GM12878 (cell line): ENCODE data around the gene DNASE1. TPM values are rescaled to one million over a fixed set of nuclear protein-coding genes. Genes with fewer than 3 reads are reported as not detected.

ENCODE experiments used
- ATAC-seq: fragments of 200-7000 bp; cut with Tn5 transposase; 3 replicates; pipeline ENCODE4 v1.9.1; 2020; ENCODE audit warnings: mild to moderate bottlenecking, moderate library complexity
- BruUV-seq: library from RNA; stranded (reverse); fragments of 400-500 nt; replicated peaks from 2 replicates; lab custom pipeline; 2021; lab: Mats Ljungman, UMichigan
- CTCF ChIA-PET: fragments of 300-600 bp; sonication (Branson Sonifier 250); formaldehyde crosslinking; extraction: SDS; loops from one replicate; lab custom pipeline; 2021; ENCODE audit warnings: inconsistent platforms; lab: Yijun Ruan, JAX
- POLR2A ChIA-PET: fragments of 350-600 bp; formaldehyde crosslinking; extraction: SDS; loops from one replicate; lab custom pipeline; 2021; ENCODE audit warnings: inconsistent platforms; lab: Charles Lee
- RAD21 ChIA-PET: fragments of 300-600 bp; sonication (Branson Sonifier 250); formaldehyde crosslinking; loops from one replicate; lab custom pipeline; 2023; ENCODE audit warnings: antibody characterized with exemption; ENCODE audit not compliant: unreplicated experiment; lab: Charles Lee
- SMC1A ChIA-PET: fragments of 300-600 bp; sonication (Branson Sonifier 250); formaldehyde crosslinking; loops from one replicate; lab custom pipeline; 2023; ENCODE audit not compliant: unreplicated experiment, uncharacterized antibody; lab: Charles Lee
- DNase-seq: peaks from one replicate; pipeline ENCODE4 v3.0.0-alpha.2; 2011; ENCODE audit warnings: low read depth, low spot score
- FAIRE-seq: peaks from 3 replicates; lab custom pipeline; 2011; peaks lifted over from hg19 to GRCh38; lab: Jason Lieb, UNC
- H2AFZ ChIP-seq: 2 replicates; pipeline ENCODE4 v1.6.0; 2011; ENCODE audit warnings: low read depth, low read length, control low read depth; ENCODE audit not compliant: control insufficient read depth
- H3K27ac ChIP-seq: 2 replicates; pipeline ENCODE4 v1.5.1; 2011; ENCODE audit warnings: control low read depth; ENCODE audit not compliant: control insufficient read depth, insufficient read depth
- H3K27me3 ChIP-seq, 2 experiments: replicated peaks in 1 of 2; 2 replicates each; pipeline versions ENCODE4 v1.6.0 to v1.6.1; 2011; ENCODE audit warnings: low read length in 1 of 2; ENCODE audit not compliant: control insufficient read depth in 2 of 2, insufficient read depth in 2 of 2
- H3K36me3 ChIP-seq, 2 experiments: 2 replicates each; pipeline ENCODE4 v1.5.1; 2011; ENCODE audit warnings: low read length in 1 of 2; ENCODE audit not compliant: control insufficient read depth in 2 of 2, insufficient read depth in 2 of 2
- H3K4me1 ChIP-seq: 2 replicates; pipeline ENCODE4 v1.6.1; 2011; ENCODE audit warnings: mild to moderate bottlenecking, low read length, moderate library complexity, mixed read lengths; ENCODE audit not compliant: control insufficient read depth, insufficient read depth
- H3K4me2 ChIP-seq: 2 replicates; pipeline ENCODE4 v1.6.0; 2011; ENCODE audit warnings: control low read depth; ENCODE audit not compliant: control insufficient read depth, insufficient read depth
- H3K4me3 ChIP-seq: fragments of 200-600 bp; sonication (generic); 2 replicates; pipeline ENCODE4 v1.5.1; 2016
- H3K79me2 ChIP-seq: 2 replicates; pipeline ENCODE4 v1.6.0; 2011; ENCODE audit warnings: low read length; ENCODE audit not compliant: control insufficient read depth, insufficient read depth
- H3K9ac ChIP-seq: 2 replicates; pipeline ENCODE4 v1.8.0; 2011; ENCODE audit warnings: low read length, control low read depth, mixed read lengths; ENCODE audit not compliant: control insufficient read depth, insufficient read depth
- H3K9me3 ChIP-seq: replicated peaks from 3 replicates; pipeline ENCODE4 v1.5.1; 2011; ENCODE audit warnings: mild to moderate bottlenecking, low read length; ENCODE audit not compliant: control insufficient read depth, insufficient read depth
- H4K20me1 ChIP-seq: 2 replicates; pipeline ENCODE4 v1.6.0; 2011; ENCODE audit not compliant: control insufficient read depth, insufficient read depth
- BACH1 ChIP-seq: fragments of 450-650 bp; IDR thresholded peaks from 2 replicates; pipeline ENCODE4 v1.6.1; 2017; ENCODE audit warnings: mild to moderate bottlenecking, borderline replicate concordance
- BCL11A ChIP-seq: IDR thresholded peaks from 2 replicates; pipeline ENCODE4 v1.6.1; 2011; ENCODE audit warnings: low read depth, low read length
- CBX5 ChIP-seq: sonication (generic); IDR thresholded peaks from 2 replicates; pipeline ENCODE4 v1.6.1; 2016; ENCODE audit warnings: low read depth, moderate library complexity, mild to moderate bottlenecking, inconsistent platforms
- EGR1 ChIP-seq, 2 experiments: IDR thresholded peaks; 1 replicate in 1 of 2; 2 replicates in 1 of 2; pipeline ENCODE4 v1.6.1; 2011 to 2012; ENCODE audit warnings: low read depth in 2 of 2, low read length in 2 of 2, borderline replicate concordance in 1 of 2, mild to moderate bottlenecking in 1 of 2, moderate library complexity in 1 of 2
- ELK1 ChIP-seq: IDR thresholded peaks from 2 replicates; pipeline ENCODE4 v1.6.1; 2012; ENCODE audit warnings: low read depth, low read length, improper control_type of control experiment
- FOXM1 ChIP-seq: IDR thresholded peaks from 2 replicates; pipeline ENCODE4 v1.6.1; 2012; ENCODE audit warnings: low read depth, mild to moderate bottlenecking, inconsistent platforms, low read length, moderate library complexity
- LARP7 ChIP-seq: fragments of 450-650 bp; IDR thresholded peaks from 2 replicates; pipeline ENCODE4 v1.6.1; 2017; ENCODE audit warnings: mild to moderate bottlenecking
- POU2F2 ChIP-seq: IDR thresholded peaks from 3 replicates; pipeline ENCODE4 v1.6.1; 2011; ENCODE audit warnings: low read depth, mild to moderate bottlenecking, low read length, borderline replicate concordance
- SIN3A ChIP-seq: IDR thresholded peaks from 2 replicates; pipeline ENCODE4 v1.6.1; 2012; ENCODE audit warnings: low read depth, low read length, improper control_type of control experiment
- TCF12 ChIP-seq: IDR thresholded peaks from 2 replicates; pipeline ENCODE4 v1.6.1; 2011; ENCODE audit warnings: low read depth, mild to moderate bottlenecking, low read length
- WGBS: methylation state at CpG from one replicate; pipeline ENCODE4 v1.1.6; 2016; ENCODE audit warnings: low lambda C conversion rate; ENCODE audit not compliant: insufficient replicate concordance, insufficient coverage; ENCODE audit errors: missing lambda C conversion rate; 5-methylcytosine and 5-hydroxymethylcytosine counted together
- in situ Hi-C: fragments of 300-500 bp; cut with MboI; formaldehyde crosslinking; loops from 9 replicates; pipeline ENCODE4 v1.14.3; 2018; ENCODE audit warnings: mixed read lengths
- intact Hi-C: fragments of 100-400 bp; cut with micrococcal nuclease; formaldehyde crosslinking; loops from one replicate; pipeline ENCODE4 v1.14.2; 2022; ENCODE audit not compliant: unreplicated experiment
- polyA plus RNA-seq, 11 experiments: library from polyadenylated mRNA; depleted of rRNA in 4 of 11; unstranded in 6 of 11; stranded (reverse) in 5 of 11; fragments of >200 nt; fragmentation: Nextera tagmentation in 4 of 11; fragmentation: Illumina TruSeq in 1 of 11; extraction: Ambion mirVana in 4 of 11; extraction: Trizol in 1 of 11; gene quantifications; 1 replicate in 1 of 11; 2 replicates in 10 of 11; pipeline versions ENCODE4 v1.2.1 to v1.2.3, GENCODE V29; 2011 to 2016; ENCODE audit warnings: inconsistent platforms in 2 of 11, missing spikeins in 2 of 11, low read depth in 1 of 11
- total RNA-seq, 4 experiments: library from RNA; depleted of rRNA in 3 of 4; stranded (reverse); fragments of >200 nt in 3 of 4; fragmentation: Illumina TruSeq in 1 of 4; extraction: Trizol in 1 of 4; gene quantifications; 2 replicates each; pipeline versions ENCODE4 v1.2.1 to v1.2.3, GENCODE V29; 2013 to 2021
- TF ChIP-seq, protein P1 (sequence below): IDR thresholded peaks from 2 replicates; pipeline ENCODE4 v1.6.1; 2011; ENCODE audit warnings: borderline replicate concordance, low read depth, mild to moderate bottlenecking, moderate library complexity, low read length; ENCODE audit not compliant: insufficient read depth, poor library complexity, severe bottlenecking
- TF ChIP-seq, protein P2 (sequence below): fragments of 450-650 bp; IDR thresholded peaks from 2 replicates; pipeline ENCODE4 v1.6.1; 2017; ENCODE audit warnings: mild to moderate bottlenecking, moderate library complexity

The DNASE1 gene
- total and polyA plus RNA-seq, 10 of the 15 experiments (the other 5 are each of a cell fraction or from before 2014, with no cell fraction given), result 0.23 to 12.0 (median 7.9) TPM

GRCh38 chr16:3611146-3611975 lies 43.1 kb upstream of the DNASE1 start, which contains the start of gene SLX4:
Gene SLX4 (minus strand): TSS chr16:3611606. CDS start chr16:3608964, 2,642 bp downstream.
- ATAC-seq, result peak; percentile 85
- 1% methylated on average over 67 of the region's 86 CpGs for WGBS
- ChIA-PET SMC1A (interaction anchor here (0.8 to 1.3 kb wide), 4 partner anchors 11 to 32 kb away, joined by 3 to 5 read pairs (median 4); no protein-coding TSS in a partner anchor), CTCF (interaction anchor here (0.7 to 1.1 kb wide), 3 partner anchors 15 to 84 kb away, joined by 3 to 4 read pairs (median 3); no protein-coding TSS in a partner anchor), RAD21 (interaction anchor here (0.8 to 1.5 kb wide), 2 partner anchors 15 to 267 kb away, joined by 3 to 6 read pairs; no protein-coding TSS in a partner anchor), POLR2A (interaction anchor here (0.7 to 1.5 kb wide), 3 partner anchors 11 to 37 kb away, joined by 3 to 7 read pairs (median 7); partner anchors contain the start of gene NLRC3)
- Histone ChIP-seq H3K9ac (peak within 1 kb of the TSS; percentile 93), H3K4me2 (peak within 1 kb of the TSS; percentile 83), H2AFZ (peak within 1 kb of the TSS; percentile 88), H3K27ac (peak within 1 kb of the TSS; percentile 95), H3K9me3 (no peaks in the 10 kb centered on the region), H3K79me2 (peaks cover 53% of the 10 kb centered on the region), H3K27me3 (no peaks in the 10 kb centered on the region), H4K20me1 (no peaks in the 10 kb centered on the region), H3K36me3 (peaks cover 0 to 2% of the 10 kb centered on the region in 2 experiments; a peak in 1 of 4 replicates), H3K4me3 (peak within 1 kb of the TSS; percentile 96), H3K4me1 (peaks cover 28% of the 10 kb centered on the region)
- no TSS peak for BruUV-seq
- intact Hi-C loops (no loop called here), in situ Hi-C loops (no loop called here)
- no peak for DNase-seq
- FAIRE-seq, result no peak
- TF ChIP-seq POU2F2 (peak; percentile 53; the same call in 1 of the 3 replicates), LARP7 (peak; percentile 63; the same call in 1 of the 2 replicates), SIN3A (peak; percentile 84), TCF12 (0 out of 2 replicates have a peak, but pooled peaks have one; percentile 25), EGR1 (IDR thresholded peaks at IDR 0.05; ENCODE audit: borderline replicate concordance in 1 of 2, low read depth in 2 of 2, low read length in 2 of 2) (peak in 1 of 2 experiments; percentile 96; a peak in 2 of 3 replicates), CBX5 (no peak), FOXM1 (no peak), BCL11A (no peak), BACH1 (0 out of 2 replicates have a peak, but pooled peaks have one; percentile 58), ELK1 (peak; percentile 63)
- TF ChIP-seq, protein P1, sequence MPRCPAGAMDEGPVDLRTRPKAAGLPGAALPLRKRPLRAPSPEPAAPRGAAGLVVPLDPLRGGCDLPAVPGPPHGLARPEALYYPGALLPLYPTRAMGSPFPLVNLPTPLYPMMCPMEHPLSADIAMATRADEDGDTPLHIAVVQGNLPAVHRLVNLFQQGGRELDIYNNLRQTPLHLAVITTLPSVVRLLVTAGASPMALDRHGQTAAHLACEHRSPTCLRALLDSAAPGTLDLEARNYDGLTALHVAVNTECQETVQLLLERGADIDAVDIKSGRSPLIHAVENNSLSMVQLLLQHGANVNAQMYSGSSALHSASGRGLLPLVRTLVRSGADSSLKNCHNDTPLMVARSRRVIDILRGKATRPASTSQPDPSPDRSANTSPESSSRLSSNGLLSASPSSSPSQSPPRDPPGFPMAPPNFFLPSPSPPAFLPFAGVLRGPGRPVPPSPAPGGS, result peak; percentile 12
- TF ChIP-seq, protein P2, sequence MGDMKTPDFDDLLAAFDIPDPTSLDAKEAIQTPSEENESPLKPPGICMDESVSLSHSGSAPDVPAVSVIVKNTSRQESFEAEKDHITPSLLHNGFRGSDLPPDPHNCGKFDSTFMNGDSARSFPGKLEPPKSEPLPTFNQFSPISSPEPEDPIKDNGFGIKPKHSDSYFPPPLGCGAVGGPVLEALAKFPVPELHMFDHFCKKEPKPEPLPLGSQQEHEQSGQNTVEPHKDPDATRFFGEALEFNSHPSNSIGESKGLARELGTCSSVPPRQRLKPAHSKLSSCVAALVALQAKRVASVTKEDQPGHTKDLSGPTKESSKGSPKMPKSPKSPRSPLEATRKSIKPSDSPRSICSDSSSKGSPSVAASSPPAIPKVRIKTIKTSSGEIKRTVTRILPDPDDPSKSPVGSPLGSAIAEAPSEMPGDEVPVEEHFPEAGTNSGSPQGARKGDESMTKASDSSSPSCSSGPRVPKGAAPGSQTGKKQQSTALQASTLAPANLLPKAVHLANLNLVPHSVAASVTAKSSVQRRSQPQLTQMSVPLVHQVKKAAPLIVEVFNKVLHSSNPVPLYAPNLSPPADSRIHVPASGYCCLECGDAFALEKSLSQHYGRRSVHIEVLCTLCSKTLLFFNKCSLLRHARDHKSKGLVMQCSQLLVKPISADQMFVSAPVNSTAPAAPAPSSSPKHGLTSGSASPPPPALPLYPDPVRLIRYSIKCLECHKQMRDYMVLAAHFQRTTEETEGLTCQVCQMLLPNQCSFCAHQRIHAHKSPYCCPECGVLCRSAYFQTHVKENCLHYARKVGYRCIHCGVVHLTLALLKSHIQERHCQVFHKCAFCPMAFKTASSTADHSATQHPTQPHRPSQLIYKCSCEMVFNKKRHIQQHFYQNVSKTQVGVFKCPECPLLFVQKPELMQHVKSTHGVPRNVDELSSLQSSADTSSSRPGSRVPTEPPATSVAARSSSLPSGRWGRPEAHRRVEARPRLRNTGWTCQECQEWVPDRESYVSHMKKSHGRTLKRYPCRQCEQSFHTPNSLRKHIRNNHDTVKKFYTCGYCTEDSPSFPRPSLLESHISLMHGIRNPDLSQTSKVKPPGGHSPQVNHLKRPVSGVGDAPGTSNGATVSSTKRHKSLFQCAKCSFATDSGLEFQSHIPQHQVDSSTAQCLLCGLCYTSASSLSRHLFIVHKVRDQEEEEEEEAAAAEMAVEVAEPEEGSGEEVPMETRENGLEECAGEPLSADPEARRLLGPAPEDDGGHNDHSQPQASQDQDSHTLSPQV, result peak; percentile 71; the same call in 1 of the 2 replicates
